GM21717 (cell line): ENCODE measurements around the gene SCGB1C2.
A peak's percentile ranks its signal among the peaks of the same experiment; 100 is the strongest.
"Not testable (repeated sequence)": the region's sequence is repeated elsewhere in the genome, so short reads cannot be mapped to it uniquely, and the experiment has no call there.

Experiments used
- ATAC-seq: cut with Tn5 transposase; IDR thresholded peaks from one replicate; pipeline ENCODE4 v1.9.1; 2021; ENCODE audit warnings: mild to moderate bottlenecking, moderate library complexity; ENCODE audit not compliant: unreplicated experiment

The SCGB1C2 gene

GRCh38 chr17:137166-137807 is at the start of gene SCGB1C2:
SCGB1C2 (plus strand) TSS chr17:137569; CDS start chr17:137591, 22 bp downstream.
- not testable (repeated sequence) for ATAC-seq

DNA sequence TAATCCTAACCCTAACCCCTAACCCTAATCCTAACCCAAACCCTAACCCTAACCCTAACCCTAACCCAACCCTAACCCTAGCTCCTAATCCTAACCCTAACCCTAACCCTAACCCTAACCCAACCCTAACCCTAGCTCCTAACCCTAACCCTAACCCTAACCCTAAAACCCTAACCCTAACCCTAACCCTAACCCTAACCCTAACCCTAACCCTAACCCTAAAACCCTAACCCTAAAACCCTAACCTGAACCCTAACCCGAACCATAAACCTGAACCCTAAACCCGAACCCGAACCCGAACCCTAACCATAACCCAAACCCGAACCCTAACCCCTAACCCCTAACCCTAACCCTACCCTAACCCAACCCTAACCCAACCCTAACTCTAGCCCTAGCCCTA is 24.3 kb upstream of the SCGB1C2 start:
- not testable (repeated sequence) for ATAC-seq

GRCh38 chr17:118339-118917 is 18.9 kb upstream of the SCGB1C2 start:
- not testable (repeated sequence) for ATAC-seq

DNA sequence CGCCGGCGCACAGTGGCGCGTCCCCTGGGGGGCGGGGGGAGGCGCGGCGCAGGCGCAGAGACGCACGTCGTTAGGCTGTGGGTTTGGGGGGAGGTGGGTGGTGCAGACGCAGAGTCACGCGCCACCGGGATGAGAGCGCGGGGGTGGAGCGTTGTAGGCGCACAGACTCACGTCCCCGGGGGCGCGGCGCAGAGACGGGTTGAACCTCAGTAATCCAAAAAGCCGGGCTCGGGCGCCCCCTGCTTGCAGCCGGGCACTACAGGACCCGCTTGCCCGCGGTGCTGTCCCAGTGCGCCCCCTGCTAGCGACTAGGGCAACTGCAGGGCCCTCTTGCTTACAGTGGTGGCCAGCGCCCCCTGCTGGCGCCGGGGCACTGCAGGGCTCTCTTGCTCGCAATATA is 3.4 kb upstream of the SCGB1C2 start:
- not testable (repeated sequence) for ATAC-seq

DNA sequence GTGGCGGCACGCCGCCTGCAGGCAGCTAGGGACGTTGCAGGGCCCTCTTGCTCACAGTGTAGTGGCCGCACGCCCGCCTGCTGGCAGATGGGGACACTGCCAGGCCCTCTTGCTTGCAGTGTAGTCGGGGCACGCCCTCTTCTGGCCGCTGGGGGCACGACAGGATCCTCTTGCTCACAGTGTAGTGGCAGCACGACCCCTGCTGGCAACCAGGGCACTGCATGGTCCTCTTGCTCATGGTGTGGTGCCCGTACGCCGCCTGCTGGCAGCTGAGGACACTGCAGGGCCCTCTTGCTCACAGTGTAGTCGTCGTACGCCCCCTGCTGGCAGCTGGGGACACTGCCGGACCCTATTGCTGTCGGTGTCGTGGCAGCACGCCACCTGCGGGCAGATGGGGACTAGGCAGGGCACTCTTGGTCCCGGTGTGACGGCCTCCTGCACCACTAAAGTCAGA is 3.0 kb upstream of the SCGB1C2 start:
- peak; percentile 86 for ATAC-seq

GRCh38 chr17:135022-135421 is 2.3 kb upstream of the SCGB1C2 start:
- ATAC-seq, result not testable (repeated sequence)

DNA sequence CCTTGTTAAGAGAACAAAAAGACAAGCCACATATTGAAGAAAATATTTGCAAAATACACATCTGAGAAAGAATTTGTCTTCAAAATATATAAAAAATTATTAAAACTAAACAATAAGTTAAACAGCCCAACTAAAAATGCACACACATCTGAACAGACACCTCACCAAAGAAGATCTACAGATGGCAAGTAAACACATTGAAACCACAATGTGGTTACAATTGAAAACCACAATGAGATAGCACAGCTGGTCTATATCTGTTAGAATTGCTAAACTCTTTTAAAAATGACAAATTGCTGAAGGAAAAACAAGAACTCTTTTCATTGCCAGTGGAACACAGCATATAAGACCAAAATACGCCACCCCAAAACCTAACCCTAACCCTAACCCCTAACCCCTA is 1.5 kb upstream of the SCGB1C2 start:
- ATAC-seq, result not testable (repeated sequence)

DNA sequence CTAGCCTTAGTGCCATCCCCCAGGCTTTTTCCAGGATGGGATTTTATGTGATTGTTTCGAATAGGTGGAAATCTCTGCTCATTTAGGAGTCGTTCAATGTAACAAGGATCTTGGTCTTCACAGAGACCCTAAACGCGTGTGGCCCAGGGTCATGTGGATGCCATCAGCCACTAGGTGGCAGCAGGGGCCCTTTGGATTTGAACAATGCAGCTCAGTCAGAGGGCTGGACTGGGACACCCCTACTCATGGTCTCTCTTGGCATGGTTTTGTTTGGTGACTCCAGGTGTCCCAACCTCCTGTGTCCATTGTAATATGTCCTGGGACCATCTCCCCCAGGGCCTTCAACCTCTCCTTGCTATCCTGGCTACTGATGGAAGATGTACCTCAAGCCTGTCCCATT is 838 bp upstream of the SCGB1C2 start:
- peak; percentile 67 for ATAC-seq

DNA sequence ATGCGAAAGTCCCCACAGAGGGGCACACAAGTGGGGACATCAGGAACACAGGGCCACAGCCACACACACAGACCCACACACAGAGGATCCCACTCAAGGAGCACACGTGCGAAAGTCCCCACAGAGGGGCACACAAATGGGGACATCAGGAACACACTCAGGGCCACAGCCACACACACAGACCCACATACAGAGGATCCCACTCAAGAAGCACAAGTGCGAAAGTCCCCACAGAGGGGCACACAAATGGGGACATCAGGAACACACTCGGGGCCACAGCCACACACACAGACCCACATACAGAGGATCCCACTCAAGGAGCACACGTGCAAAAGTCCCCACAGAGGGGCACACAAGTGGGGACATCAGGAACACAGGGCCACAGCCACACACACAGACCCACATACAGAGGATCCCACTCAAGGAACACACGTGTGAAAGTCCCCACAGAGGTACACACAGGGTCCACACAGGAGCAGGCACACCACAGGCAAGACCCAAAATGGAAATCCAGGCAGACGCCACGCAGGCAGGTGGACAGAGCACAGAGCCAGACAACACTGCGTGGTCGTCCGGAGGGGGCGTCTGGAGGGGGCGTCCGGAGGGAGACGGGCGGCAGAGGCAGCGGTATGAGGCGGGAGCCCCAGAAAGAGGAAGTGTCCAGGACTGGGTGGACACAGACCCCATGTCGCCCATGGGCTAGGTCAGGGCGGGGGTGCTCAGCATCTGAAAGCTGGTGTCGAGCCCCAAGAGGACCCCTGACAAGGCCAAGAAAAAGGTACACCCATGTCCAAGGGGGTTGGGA is 2.2 kb downstream of the SCGB1C2 start:
- ATAC-seq, result not testable (repeated sequence)

GRCh38 chr17:142102-142661 is 4.8 kb downstream of the SCGB1C2 start:
- no peak for ATAC-seq

- ATAC-seq, result no peak
Observed at GRCh38 chr17:142876-143784, 5.8 kb downstream of the SCGB1C2 start.

DNA sequence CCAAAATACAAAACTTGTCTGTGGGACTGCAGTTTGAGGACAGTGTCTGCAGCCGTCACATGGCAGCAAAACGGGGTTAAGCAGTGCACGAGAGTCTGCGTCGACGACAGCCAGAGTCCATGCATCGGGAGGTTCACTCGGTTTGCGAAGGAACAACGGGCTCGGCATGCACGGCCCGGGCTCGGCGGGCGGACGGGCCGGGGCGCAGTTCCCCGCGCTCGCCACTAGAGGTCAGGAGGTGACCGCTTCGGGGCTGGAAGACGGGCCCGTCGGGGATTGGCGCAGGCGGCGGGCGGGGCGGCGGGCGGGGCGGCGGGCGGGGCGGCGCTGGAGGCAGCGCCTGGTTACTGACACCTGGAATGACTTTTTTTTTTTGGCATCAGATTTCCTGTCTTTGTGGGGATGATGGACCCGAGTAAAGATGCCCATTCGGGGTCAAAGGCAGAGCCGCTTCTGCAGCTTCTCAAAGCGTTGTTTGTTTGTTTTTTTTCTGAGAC is 6.5 kb downstream of the SCGB1C2 start:
- no peak for ATAC-seq

- ATAC-seq, result no peak
Observed at GRCh38 chr17:144936-145670, 7.7 kb downstream of the SCGB1C2 start.

GRCh38 chr17:145671-146541 is 8.5 kb downstream of the SCGB1C2 start:
- no peak for ATAC-seq

GRCh38 chr17:146546-146945 is 9.2 kb downstream of the SCGB1C2 start:
- no peak for ATAC-seq

DNA sequence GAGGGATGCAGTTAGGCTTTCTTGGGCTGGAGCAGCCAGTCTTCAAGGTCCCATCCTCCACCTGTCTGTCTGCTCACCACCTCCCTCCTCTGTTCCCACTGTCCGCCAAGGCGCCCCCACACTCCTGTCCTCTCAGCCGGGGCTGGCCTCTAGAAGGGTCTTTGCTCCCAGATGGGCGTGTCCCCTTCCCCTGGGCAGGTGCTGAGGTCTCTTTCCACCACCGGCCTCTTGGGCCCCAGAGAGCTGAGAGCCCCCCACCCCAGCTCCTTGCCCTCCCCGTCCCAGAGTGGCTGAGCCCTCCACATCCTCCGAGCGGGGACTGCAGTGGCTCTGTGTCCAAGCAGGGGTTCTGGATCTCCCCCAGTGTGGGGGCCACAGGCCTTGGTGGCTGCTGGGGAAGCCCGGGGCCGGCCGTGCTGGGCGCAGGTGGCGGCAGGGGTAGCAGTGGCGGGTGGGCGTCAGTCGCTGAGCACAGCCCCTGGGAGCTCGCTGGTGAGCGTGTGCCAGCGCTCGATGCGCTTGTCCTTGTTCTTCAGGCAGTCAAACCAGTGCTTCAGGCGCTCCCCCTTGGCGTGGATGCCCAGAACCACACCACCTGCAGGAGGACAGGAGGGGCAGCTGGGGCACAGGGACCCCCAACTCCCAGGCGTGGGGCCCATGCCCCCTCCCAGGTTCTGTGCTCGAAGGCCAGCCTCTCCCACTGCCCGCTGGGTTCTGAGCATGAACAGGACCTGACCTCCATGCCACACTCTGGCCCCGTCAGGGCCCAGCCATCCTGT is 9.8 kb downstream of the SCGB1C2 start:
- ATAC-seq, result no peak

- ATAC-seq, result no peak
Observed at GRCh38 chr17:147796-148740, 10.7 kb downstream of the SCGB1C2 start.
